ENCODE results near the gene KRT222.

KRT222 gene

DNA sequence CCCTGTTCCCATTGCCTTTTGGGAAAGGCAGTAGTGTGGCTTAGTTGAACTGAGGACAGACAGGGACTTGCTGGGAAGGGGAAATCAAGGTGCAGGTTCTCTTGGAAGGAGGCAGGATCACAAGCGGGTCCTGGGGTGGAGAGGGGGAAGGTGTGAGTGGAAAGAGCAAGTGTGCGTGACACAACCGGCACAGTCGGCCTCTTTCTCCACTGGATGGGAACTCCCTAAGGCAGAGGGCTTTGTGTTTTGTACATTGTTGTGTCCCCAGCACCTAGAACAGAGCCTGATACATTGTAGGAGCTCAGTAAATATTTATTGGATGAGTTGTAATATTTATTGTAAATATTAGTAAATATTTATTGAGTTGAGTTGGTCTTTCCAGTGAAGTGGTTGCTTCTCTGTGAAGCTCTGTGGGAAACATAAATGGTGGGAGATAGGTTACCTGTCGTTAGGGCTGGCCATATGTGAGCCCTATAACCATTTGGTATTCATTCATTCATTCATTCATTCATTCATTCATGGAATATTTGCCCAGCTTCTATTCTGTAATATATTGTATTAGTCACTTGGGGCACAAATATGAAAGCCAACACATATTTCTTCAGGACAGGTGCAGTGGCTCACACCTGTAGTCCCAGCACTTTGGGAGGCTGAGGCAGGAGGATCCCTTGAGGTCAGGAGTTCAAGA is 51.4 kb downstream of the KRT222 start:
- DNase-seq: no peak

- no peak for DNase-seq
Measured at GRCh38 chr17:40612599-40613244, 52.3 kb downstream of the KRT222 start.

- DNase-seq: no peak
Measured at GRCh38 chr17:40611840-40612474, 53.0 kb downstream of the KRT222 start.

GRCh38 chr17:40610359-40610758 is 54.6 kb downstream of the KRT222 start:
- DNase-seq: no peak

GRCh38 chr17:40608061-40608581 is 56.9 kb downstream of the KRT222 start:
- DNase-seq: no peak

DNA sequence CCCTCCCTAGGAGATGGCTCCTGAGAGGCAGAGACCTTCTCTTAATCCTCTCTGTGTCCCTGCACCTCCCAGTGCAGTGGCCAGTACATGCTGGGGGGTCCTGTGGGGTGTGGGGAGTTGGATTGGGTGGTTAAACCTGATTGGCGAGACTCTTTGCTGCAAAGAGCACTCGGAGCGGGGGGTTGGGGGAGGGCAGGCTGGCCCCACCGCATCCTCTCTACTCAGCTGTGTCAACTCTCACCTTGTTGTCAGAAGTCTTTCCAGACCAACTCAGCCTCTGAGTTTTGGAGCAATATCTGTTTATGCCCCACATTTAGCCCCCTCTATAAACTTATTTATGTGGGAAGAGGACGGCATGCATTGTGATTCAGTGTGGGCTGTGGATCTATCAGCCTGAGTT is 57.3 kb downstream of the KRT222 start:
- DNase-seq: no peak

GRCh38 chr17:40606548-40607353 is 58.2 kb downstream of the KRT222 start:
- no peak for DNase-seq

- DNase-seq: no peak
Measured at GRCh38 chr17:40605306-40605705, 59.7 kb downstream of the KRT222 start.

All from SIG-M5 (cell line).